NCI-H2227 (cell line): ENCODE results near the gene TEN1.

Experiments
- DNase-seq: peaks from one replicate; lab custom pipeline; 2025; ENCODE audit not compliant: unreplicated experiment; lab: John Stamatoyannopoulos, UW

Gene TEN1

GRCh38 chr17:75976175-75976848 is 2.7 kb upstream of the TEN1 start:
- DNase-seq = no peak

- no peak for DNase-seq
These were observed 706 bp downstream of the TEN1 start for GRCh38 chr17:75979705-75980187.

- DNase-seq = no peak
These were observed 1.4 kb downstream of the TEN1 start for GRCh38 chr17:75980188-75981018.

- no peak for DNase-seq
These were observed 2.1 kb downstream of the TEN1 start for GRCh38 chr17:75981019-75981615.

GRCh38 chr17:75983501-75984181 is 4.6 kb downstream of the TEN1 start:
- DNase-seq = no peak

GRCh38 chr17:75985986-75986385 is 6.9 kb downstream of the TEN1 start:
- no peak for DNase-seq

GRCh38 chr17:75987041-75987440 is 8.0 kb downstream of the TEN1 start:
- DNase-seq = no peak

- no peak for DNase-seq
These were observed 12.4 kb downstream of the TEN1 start for GRCh38 chr17:75991396-75991795.

GRCh38 chr17:75994802-75995370 is 15.8 kb downstream of the TEN1 start:
- no peak for DNase-seq

GRCh38 chr17:75995385-75995925 is 16.4 kb downstream of the TEN1 start:
- DNase-seq = no peak

- no peak for DNase-seq
These were observed 17.9 kb downstream of the TEN1 start for GRCh38 chr17:75996665-75997590.

GRCh38 chr17:75998327-75998795 is 19.3 kb downstream of the TEN1 start:
- no peak for DNase-seq

- DNase-seq = peak; percentile 61
These were observed 21.1 kb downstream of the TEN1 start for GRCh38 chr17:76000016-76000754.

GRCh38 chr17:76000755-76001521 is 21.9 kb downstream of the TEN1 start, which contains the start of gene CDK3:
CDK3 (plus strand) TSS chr17:76000855; CDS start chr17:76001426, 571 bp downstream.
- no peak for DNase-seq

GRCh38 chr17:76002100-76002499 is 23.1 kb downstream of the TEN1 start:
- DNase-seq = no peak

- no peak for DNase-seq
These were observed 24.9 kb downstream of the TEN1 start for GRCh38 chr17:76003915-76004314.

GRCh38 chr17:76004750-76005262 is 25.8 kb downstream of the TEN1 start:
- no peak for DNase-seq
